ENCODE measurements around the gene FAM43A. TPM values are rescaled to one million over a fixed set of nuclear protein-coding genes. Genes with fewer than 3 reads are reported as not detected.
A peak's percentile ranks its signal among the peaks of the same experiment; 100 is the strongest.

FAM43A gene
- total and polyA plus RNA-seq, 9 of the 15 experiments (the other 6 are each of a cell fraction or from before 2014, with no cell fraction given) = 0.03 to 1.2 (median 0.21) TPM

- TF ChIP-seq, protein P1, sequence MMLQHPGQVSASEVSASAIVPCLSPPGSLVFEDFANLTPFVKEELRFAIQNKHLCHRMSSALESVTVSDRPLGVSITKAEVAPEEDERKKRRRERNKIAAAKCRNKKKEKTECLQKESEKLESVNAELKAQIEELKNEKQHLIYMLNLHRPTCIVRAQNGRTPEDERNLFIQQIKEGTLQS (IDR thresholded peaks at IDR 0.05) = no peak; the same call in 1 of the 2 replicates
- TF ChIP-seq, protein P1 (CRISPR knock-in tag; conservative IDR thresholded peaks at IDR 0.05) = peak; percentile 71; the same call in 1 of the 2 replicates
- TF ChIP-seq KDM2B (CRISPR knock-in tag; IDR thresholded peaks at IDR 0.05) (peak; percentile 74; the same call in 1 of the 2 replicates), SOX6 (IDR thresholded peaks at IDR 0.05) (peak; percentile 61), ZNF764 (CRISPR knock-in tag; IDR thresholded peaks at IDR 0.05; ENCODE audit: low read depth) (no peak), TGIF2 (CRISPR knock-in tag; IDR thresholded peaks at IDR 0.05) (no peak), ZNF696 (CRISPR knock-in tag; conservative IDR thresholded peaks at IDR 0.05) (no peak), ZBED1 (IDR thresholded peaks at IDR 0.05) (no peak), TEAD4 (IDR thresholded peaks at IDR 0.05; ENCODE audit: low read length) (peak; percentile 46; the same call in 1 of the 2 replicates), TEAD4 (CRISPR knock-in tag; IDR thresholded peaks at IDR 0.05; ENCODE audit: borderline replicate concordance) (no peak), SRF (CRISPR knock-in tag; IDR thresholded peaks at IDR 0.05) (no peak), NR2C1 (IDR thresholded peaks at IDR 0.05) (peak; percentile 65), NR2C1 (tag; IDR thresholded peaks at IDR 0.05) (0 out of 2 replicates have a peak, but pooled peaks have one; percentile 12)
- TF ChIP-seq, protein P2, sequence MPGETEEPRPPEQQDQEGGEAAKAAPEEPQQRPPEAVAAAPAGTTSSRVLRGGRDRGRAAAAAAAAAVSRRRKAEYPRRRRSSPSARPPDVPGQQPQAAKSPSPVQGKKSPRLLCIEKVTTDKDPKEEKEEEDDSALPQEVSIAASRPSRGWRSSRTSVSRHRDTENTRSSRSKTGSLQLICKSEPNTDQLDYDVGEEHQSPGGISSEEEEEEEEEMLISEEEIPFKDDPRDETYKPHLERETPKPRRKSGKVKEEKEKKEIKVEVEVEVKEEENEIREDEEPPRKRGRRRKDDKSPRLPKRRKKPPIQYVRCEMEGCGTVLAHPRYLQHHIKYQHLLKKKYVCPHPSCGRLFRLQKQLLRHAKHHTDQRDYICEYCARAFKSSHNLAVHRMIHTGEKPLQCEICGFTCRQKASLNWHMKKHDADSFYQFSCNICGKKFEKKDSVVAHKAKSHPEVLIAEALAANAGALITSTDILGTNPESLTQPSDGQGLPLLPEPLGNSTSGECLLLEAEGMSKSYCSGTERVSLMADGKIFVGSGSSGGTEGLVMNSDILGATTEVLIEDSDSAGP (CRISPR knock-in tag; IDR thresholded peaks at IDR 0.05) = no peak
Measured at GRCh38 chr3:194671900-194672808, 13.5 kb upstream of the FAM43A start, which contains the start of gene LSG1 (continued).

All from K562 (cell line).